A673 (cell line): ENCODE results near the gene KCND3.

Experiments
- EZH2 ChIP-seq: fragments of 200-600 bp; sonication (generic); IDR thresholded peaks from 2 replicates; pipeline ENCODE4 v1.6.1; 2017; ENCODE audit warnings: borderline replicate concordance, low read depth, mild to moderate bottlenecking, mixed read lengths, antibody characterized with exemption, low read length; ENCODE audit not compliant: poor library complexity, severe bottlenecking
- TF ChIP-seq, protein P1 (sequence below): fragments of 300-800, 200-600 bp; sonication (generic); conservative IDR thresholded peaks from 2 replicates; pipeline ENCODE4 v1.5.1; 2017; ENCODE audit warnings: low read depth, mild to moderate bottlenecking, antibody characterized with exemption, low read length, moderate library complexity, mixed read lengths

- TF ChIP-seq, protein P1, sequence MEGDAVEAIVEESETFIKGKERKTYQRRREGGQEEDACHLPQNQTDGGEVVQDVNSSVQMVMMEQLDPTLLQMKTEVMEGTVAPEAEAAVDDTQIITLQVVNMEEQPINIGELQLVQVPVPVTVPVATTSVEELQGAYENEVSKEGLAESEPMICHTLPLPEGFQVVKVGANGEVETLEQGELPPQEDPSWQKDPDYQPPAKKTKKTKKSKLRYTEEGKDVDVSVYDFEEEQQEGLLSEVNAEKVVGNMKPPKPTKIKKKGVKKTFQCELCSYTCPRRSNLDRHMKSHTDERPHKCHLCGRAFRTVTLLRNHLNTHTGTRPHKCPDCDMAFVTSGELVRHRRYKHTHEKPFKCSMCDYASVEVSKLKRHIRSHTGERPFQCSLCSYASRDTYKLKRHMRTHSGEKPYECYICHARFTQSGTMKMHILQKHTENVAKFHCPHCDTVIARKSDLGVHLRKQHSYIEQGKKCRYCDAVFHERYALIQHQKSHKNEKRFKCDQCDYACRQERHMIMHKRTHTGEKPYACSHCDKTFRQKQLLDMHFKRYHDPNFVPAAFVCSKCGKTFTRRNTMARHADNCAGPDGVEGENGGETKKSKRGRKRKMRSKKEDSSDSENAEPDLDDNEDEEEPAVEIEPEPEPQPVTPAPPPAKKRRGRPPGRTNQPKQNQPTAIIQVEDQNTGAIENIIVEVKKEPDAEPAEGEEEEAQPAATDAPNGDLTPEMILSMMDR: no peak
- no peak for TF ChIP-seq EZH2
These were observed 59.1 kb downstream of the KCND3 start for GRCh38 chr1:111930356-111930755.
